ENCODE measurements around the gene FAM117A. TPM values are rescaled to one million over a fixed set of nuclear protein-coding genes. Genes with fewer than 3 reads are reported as not detected.

Gene FAM117A
- total and polyA plus RNA-seq, 2 of the 8 experiments (the other 6 are each of a cell fraction or from before 2014, with no cell fraction given), result 28.4 to 45.7 TPM

GRCh38 chr17:49779156-49779738, 15.3 kb upstream of the FAM117A start:
- H4K8ac ChIP-seq (ENCODE audit: extremely low read depth, insufficient read depth, low read length), result no peak overlapping the region
- no peak overlapping the region for H3K4me2 ChIP-seq (ENCODE audit: insufficient read depth in 1 of 2, low read depth in 2 of 2, low read length in 2 of 2)
- no peak overlapping the region for H2BK15ac ChIP-seq (ENCODE audit: low read length)
- peaks cover 0 to 3% (median 0%) of the 10 kb centered on the region in 4 experiments; a peak in 2 of 7 replicates for H3K27me3 ChIP-seq (replicated peaks in 1 of 4; ENCODE audit: control insufficient read depth in 3 of 4, extremely low read depth in 1 of 4, insufficient read depth in 3 of 4, low read length in 3 of 4)
- H4K20me1 ChIP-seq (replicated peaks in 1 of 2; ENCODE audit: control insufficient read depth in 1 of 2, insufficient read depth in 2 of 2, low read length in 2 of 2), result no peaks in the 10 kb centered on the region
- H2BK12ac ChIP-seq (ENCODE audit: low read depth, low read length), result no peak overlapping the region
- no peaks in the 10 kb centered on the region for H3K36me3 ChIP-seq (ENCODE audit: control insufficient read depth in 2 of 4, insufficient read depth in 4 of 4, low read length in 3 of 4)
- 94% methylated on average over 2 of the region's 2 CpGs; no CpG with 5 or more reads in 1 of the 2 experiments for WGBS, 2 experiments (ENCODE audit: extremely low coverage in 1 of 2, insufficient coverage in 1 of 2, insufficient read length in 1 of 2, insufficient replicate concordance in 2 of 2, low coverage in 1 of 2, low lambda C conversion rate in 2 of 2, missing lambda C conversion rate in 1 of 2)
- H4K91ac ChIP-seq (replicated peaks; ENCODE audit: insufficient read length, low read length), result no peak overlapping the region
- no peak overlapping the region for H2AFZ ChIP-seq (ENCODE audit: low read length)
- H3K79me1 ChIP-seq (ENCODE audit: low read depth, low read length), result no peaks in the 10 kb centered on the region
- no peak overlapping the region for H2BK120ac ChIP-seq (replicated peaks; ENCODE audit: low read depth, low read length)
- H3K18ac ChIP-seq (ENCODE audit: extremely low read depth, low read length), result no peak overlapping the region
- CTCF ChIA-PET (ENCODE audit: partially characterized antibody), result interaction anchor here (0.5 to 2.5 kb wide), 4 partner anchors 13 to 190 kb away, joined by 3 to 12 read pairs (median 4); partner anchors contain the start of gene SLC35B1
- DNase-seq (ENCODE audit: low read depth in 1 of 2, low spot score in 2 of 2) (no peak), FAIRE-seq (no peak)
- H3K9ac ChIP-seq (replicated peaks in 1 of 4; ENCODE audit: extremely low read depth in 1 of 4, low read depth in 3 of 4, low read length in 3 of 4), result no peak overlapping the region
- no peak overlapping the region for H3K56ac ChIP-seq (replicated peaks; ENCODE audit: insufficient read length, low read depth, low read length)
- no peaks in the 10 kb centered on the region for H3K23me2 ChIP-seq (ENCODE audit: low read depth, low read length)
- no peak overlapping the region for H2AK5ac ChIP-seq (ENCODE audit: low read depth, low read length)
- H3K23ac ChIP-seq (ENCODE audit: insufficient read length), result no peak overlapping the region
- no peak overlapping the region for H3K27ac ChIP-seq (ENCODE audit: low read depth, low read length)
- H2BK5ac ChIP-seq (ENCODE audit: low read depth, low read length), result no peak overlapping the region
- H3K4me3 ChIP-seq (ENCODE audit: extremely low read depth in 1 of 4, insufficient read depth in 2 of 4, low read depth in 3 of 4, low read length in 4 of 4), result no peak overlapping the region
- POLR2A ChIA-PET (ENCODE audit: partially characterized antibody), result interaction anchor here (1.2 kb wide), 2 partner anchors 8 to 16 kb away, joined by 3 to 8 read pairs; partner anchors contain the start of gene KAT7
- no peak overlapping the region for H3K14ac ChIP-seq (ENCODE audit: insufficient read length)
- H3K79me2 ChIP-seq (ENCODE audit: control insufficient read depth in 1 of 2, insufficient read depth in 2 of 2, low read length in 2 of 2), result no peaks in the 10 kb centered on the region
- no peak overlapping the region for H3K4ac ChIP-seq (replicated peaks; ENCODE audit: insufficient read length, low read depth, low read length)
- no peak overlapping the region for H4K5ac ChIP-seq (ENCODE audit: insufficient read length, low read depth, low read length)
- no peak overlapping the region for H2BK20ac ChIP-seq (ENCODE audit: low read length)
- no peaks in the 10 kb centered on the region for H3K9me3 ChIP-seq (ENCODE audit: insufficient read depth in 2 of 2, low read depth in 1 of 2, low read length in 1 of 2)
- peaks cover 0 to 3% (median 0%) of the 10 kb centered on the region in 4 experiments; a peak in 2 of 7 replicates for H3K4me1 ChIP-seq (replicated peaks in 1 of 4; ENCODE audit: control insufficient read depth in 3 of 4, insufficient read depth in 4 of 4, low read length in 3 of 4)
- no peak for TF ChIP-seq FOSL1 (IDR thresholded peaks at IDR 0.05; ENCODE audit: insufficient read depth, low read depth, low read length)
- TF ChIP-seq EGR1 (IDR thresholded peaks at IDR 0.05; ENCODE audit: borderline replicate concordance, low read depth, low read length), result no peak
- no peak for TF ChIP-seq BCL11A (IDR thresholded peaks at IDR 0.05; ENCODE audit: low read depth in 2 of 2, low read length in 2 of 2)
- no peak for TF ChIP-seq ATF3 (IDR thresholded peaks at IDR 0.05; ENCODE audit: insufficient read depth, low read depth, low read length)
- TF ChIP-seq SIN3A (conservative IDR thresholded peaks at IDR 0.05 in 1 of 2, IDR thresholded peaks at IDR 0.05 in 1 of 2; ENCODE audit: low read depth in 1 of 2, low read length in 2 of 2), result no peak
- TF ChIP-seq TAF7 (optimal IDR thresholded peaks at IDR 0.05; ENCODE audit: borderline replicate concordance, low read depth, low read length), result no peak
- no peak for TF ChIP-seq MAX (IDR thresholded peaks at IDR 0.05)
- no peak for TF ChIP-seq USF2 (IDR thresholded peaks at IDR 0.05; ENCODE audit: low read length)
- TF ChIP-seq CEBPB (IDR thresholded peaks at IDR 0.05; ENCODE audit: low read depth, low read length), result no peak
- no peak for TF ChIP-seq PHF8 (conservative IDR thresholded peaks at IDR 0.05; ENCODE audit: low read depth, low read length)
- no peak for TF ChIP-seq RFX5 (IDR thresholded peaks at IDR 0.05; ENCODE audit: borderline replicate concordance, low read depth, low read length)

Measured in H1 (cell line).